GM12891 (cell line): ENCODE data around the gene RBM34.

Experiments used
- POLR2A ChIP-seq: IDR thresholded peaks from 2 replicates; pipeline ENCODE4 v1.6.1; 2011; ENCODE audit warnings: low read depth, low read length, control low read depth
- POLR2AphosphoS5 ChIP-seq: IDR thresholded peaks from 2 replicates; pipeline ENCODE4 v1.6.1; 2011; ENCODE audit warnings: low read depth, low read length, control low read depth
- TAF1 ChIP-seq: IDR thresholded peaks from 2 replicates; pipeline ENCODE4 v1.6.1; 2011; ENCODE audit warnings: low read depth, low read length, control low read depth

DNA sequence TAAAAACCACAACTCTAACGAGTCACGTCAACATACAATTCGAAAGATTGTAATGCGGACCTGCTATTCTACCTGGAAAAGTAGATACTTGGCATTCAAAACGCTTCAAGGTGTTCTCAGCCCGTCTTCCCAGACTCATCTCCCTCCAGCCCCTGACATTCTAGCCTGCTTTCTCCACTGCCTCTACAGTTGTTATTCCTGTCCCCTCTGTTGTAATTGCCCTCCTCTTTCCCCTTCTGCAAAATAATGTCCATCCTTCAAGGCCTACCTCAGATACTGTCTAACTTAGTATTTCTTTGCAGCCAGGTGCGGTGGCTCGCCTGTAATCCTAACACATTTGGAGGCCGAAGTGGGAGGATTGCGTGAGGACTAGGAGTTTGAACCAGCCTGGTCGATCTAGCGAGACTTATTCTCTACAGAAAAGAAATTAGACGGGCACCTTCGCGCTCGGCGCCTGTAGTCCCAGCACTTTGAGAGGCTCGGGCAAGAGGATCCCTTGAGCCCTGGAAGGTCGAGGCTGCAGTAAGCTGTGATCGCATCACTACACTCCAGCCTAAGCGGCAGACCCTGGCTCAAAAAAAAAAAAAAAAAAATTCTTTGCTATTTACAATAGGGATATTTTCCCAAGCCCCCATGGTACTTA, 756 bp upstream of the RBM34 start:
- TF ChIP-seq POLR2AphosphoS5 (no peak), POLR2A (no peak), TAF1 (no peak)
